Memory B cell (primary cell): ENCODE results near the gene EMC8.
A peak's percentile ranks its signal among the peaks of the same experiment; 100 is the strongest.
"Not testable (repeated sequence)": the region's sequence is repeated elsewhere in the genome, so short reads cannot be mapped to it uniquely, and the experiment has no call there.

Experiments
- ATAC-seq: fragments of 150-1000 bp; cut with Tn5 transposase; 2 replicates; pipeline ENCODE4 v1.10.0; 2021; ENCODE audit warnings: low read depth, mild to moderate bottlenecking, moderate library complexity
- DNase-seq, 2 donors: peaks; one replicate each; pipeline ENCODE4 v3.0.0; 2022; ENCODE audit warnings: low spot score in 2 of 2
- H3K27ac Mint-ChIP-seq: one replicate; pipeline ENCODE4 v1.8.0; 2022; ENCODE audit warnings: mild to moderate bottlenecking, moderate library complexity, mixed read lengths
- H3K27me3 Mint-ChIP-seq: one replicate; pipeline ENCODE4 v1.8.0; 2022; ENCODE audit warnings: mixed read lengths
- H3K36me3 Mint-ChIP-seq: one replicate; pipeline ENCODE4 v1.8.0; 2022; ENCODE audit warnings: mild to moderate bottlenecking, mixed read lengths
- H3K4me1 Mint-ChIP-seq: one replicate; pipeline ENCODE4 v1.8.0; 2022; ENCODE audit warnings: mixed read lengths
- H3K4me3 Mint-ChIP-seq: one replicate; pipeline ENCODE4 v1.8.0; 2022; ENCODE audit warnings: mild to moderate bottlenecking, moderate library complexity, mixed read lengths
- H3K9me3 Mint-ChIP-seq: one replicate; pipeline ENCODE4 v1.8.0; 2022; ENCODE audit warnings: mixed read lengths

EMC8 gene

DNA sequence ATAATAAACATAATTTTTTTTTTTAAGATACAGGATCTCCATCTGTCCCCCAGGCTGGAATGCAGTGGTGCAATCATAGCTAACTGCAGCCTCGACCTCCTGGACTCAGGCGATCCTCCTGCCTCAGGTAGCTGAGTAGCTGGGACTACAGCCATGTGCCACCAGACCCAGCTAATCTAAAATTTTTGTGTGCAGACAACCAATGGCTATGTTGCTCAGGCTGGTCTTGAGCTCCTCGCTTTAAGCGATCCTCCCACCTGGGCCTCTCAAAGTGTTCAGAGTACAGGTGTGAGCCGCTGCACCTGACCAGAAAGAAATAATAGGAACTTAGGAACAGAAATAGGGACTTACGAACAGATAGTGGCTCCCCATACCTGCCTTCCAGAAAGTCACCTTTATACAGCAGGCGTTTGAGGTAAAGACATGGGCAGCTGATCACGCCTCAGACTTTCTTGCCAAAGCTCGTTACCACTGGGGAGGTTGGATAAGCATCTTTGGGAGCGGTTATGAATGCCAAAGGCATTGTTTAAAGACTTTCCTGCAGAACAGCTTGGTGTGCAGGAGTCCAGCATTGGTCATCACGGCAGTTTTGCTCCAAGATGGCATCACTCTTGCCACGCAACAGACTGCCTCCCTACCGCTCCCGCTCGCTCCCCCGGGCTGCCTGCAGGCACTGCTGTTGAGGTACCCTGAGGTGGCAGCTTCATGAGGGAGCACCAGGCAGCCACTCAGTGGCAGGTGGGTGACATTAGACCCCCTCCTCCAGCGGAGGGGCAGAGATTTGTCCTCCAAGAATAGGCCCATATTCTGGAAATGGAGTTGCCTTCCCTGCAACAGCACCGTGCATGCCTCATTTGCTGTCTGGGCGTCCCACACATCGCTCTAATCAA lies 13.7 kb upstream of the EMC8 start:
- ATAC-seq, result no peak
- Mint-ChIP-seq H3K27ac (no peak overlapping the region), H3K4me1 (no peaks in the 10 kb centered on the region), H3K4me3 (no peak overlapping the region), H3K27me3 (peaks cover 20% of the 10 kb centered on the region), H3K9me3 (no peaks in the 10 kb centered on the region), H3K36me3 (no peaks in the 10 kb centered on the region)
- no peak for DNase-seq

DNA sequence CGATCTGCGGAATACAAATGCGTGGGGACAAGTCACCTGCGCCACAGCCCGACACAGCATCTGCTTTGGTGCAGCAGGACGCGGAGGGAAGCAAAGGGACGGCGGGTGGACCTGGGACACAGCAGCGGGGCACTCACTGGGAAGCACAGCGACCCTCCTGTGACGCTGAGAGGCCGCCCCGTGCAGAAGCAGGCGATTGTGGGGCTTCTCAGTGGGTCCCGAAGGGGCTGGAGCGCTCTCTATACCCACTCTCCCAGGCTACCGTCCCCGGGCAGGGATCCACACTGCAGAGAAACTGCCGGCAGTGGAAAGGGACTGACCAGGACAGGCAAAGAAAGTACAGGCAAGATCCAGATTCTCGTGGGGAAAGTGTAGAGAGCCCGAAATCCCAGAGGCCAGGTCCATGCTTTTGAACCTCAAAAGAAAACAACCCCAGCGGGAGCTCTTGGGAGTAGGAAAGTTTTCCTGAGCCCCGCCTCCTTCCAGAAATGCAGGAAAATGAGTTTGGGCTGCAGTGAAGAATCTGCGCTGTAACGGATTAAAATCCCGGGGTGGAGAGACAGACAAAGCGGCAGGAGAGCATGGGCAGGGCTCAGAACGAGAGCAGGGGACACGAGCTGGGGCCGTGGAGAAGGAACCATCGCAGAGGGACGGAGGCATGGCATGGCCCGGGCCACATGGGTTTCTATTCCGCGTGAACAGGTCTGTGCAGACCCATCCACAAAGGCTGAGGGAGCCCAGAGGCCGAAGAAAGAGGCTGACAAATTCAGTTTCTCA lies 12.9 kb upstream of the EMC8 start:
- no peak for ATAC-seq
- no peaks in the 10 kb centered on the region for H3K4me1 Mint-ChIP-seq
- no peaks in the 10 kb centered on the region for H3K36me3 Mint-ChIP-seq

DNA sequence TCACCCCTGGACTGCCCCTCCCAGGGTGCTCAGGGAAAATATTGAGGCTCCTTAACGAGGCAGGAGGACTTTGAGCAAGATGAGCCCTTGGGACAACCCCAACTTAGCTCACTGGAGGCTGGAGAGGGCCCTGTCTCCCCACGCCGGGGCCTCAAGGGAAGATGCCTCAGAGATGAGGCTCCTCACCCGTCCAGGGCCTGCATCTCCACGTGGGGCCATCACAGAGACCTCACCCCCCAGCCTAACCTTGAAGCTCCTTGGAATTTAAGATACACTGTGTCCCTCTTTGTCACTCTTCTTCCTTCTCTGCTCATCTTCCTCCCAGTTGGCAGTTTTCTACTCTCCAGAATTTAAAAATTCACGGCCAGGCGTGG lies 11.4 kb upstream of the EMC8 start:
- H3K9me3 Mint-ChIP-seq, result no peaks in the 10 kb centered on the region

More for the DNA sequence above, 12.9 kb upstream of the EMC8 start:
- no peak for DNase-seq
- no peaks in the 10 kb centered on the region for H3K9me3 Mint-ChIP-seq
- no peak overlapping the region for H3K27ac Mint-ChIP-seq
- H3K27me3 Mint-ChIP-seq, result peaks cover 20% of the 10 kb centered on the region
- H3K4me3 Mint-ChIP-seq, result no peak overlapping the region

DNA sequence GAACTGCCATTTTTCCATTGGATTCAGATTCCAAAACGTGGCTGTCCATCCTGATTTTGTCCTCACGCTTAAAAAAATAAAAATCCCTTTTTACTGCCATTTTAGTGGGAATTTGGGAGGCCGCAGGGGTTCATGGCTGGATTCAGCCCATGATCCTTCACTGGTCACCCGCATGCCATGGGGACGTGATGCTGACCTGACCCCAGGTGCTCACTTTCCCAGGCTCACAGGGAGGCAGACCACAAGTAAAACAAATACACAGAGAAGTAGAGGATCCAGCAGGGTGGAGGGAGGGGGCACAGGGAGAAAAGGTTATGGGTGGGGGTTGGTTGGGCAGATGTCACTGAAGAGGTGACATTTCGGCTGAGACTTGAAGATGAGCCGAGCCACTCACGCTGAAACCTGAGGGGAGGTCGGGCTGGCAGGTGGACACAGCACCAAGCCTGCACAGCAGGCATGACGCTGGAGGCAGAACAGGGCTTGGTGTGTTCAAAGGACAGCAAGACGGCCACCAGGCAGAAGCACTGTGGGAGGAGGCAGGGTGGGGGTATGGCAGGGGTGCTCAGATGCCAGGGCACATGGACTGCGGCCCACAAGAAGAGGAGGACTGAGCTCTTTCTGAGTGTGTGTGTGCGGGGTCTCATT lies 10.9 kb upstream of the EMC8 start:
- no peak for ATAC-seq
- Mint-ChIP-seq H3K27me3 (peaks cover 20% of the 10 kb centered on the region), H3K9me3 (no peaks in the 10 kb centered on the region), H3K36me3 (peaks cover 10% of the 10 kb centered on the region), H3K27ac (no peak overlapping the region), H3K4me1 (no peaks in the 10 kb centered on the region), H3K4me3 (no peak overlapping the region)
- DNase-seq, result no peak

More for the DNA sequence above, 11.4 kb upstream of the EMC8 start:
- H3K36me3 Mint-ChIP-seq, result peaks cover 5% of the 10 kb centered on the region
- peaks cover 20% of the 10 kb centered on the region for H3K27me3 Mint-ChIP-seq
- H3K4me3 Mint-ChIP-seq, result no peak overlapping the region
- DNase-seq, result no peak
- no peak for ATAC-seq
- no peaks in the 10 kb centered on the region for H3K4me1 Mint-ChIP-seq
- no peak overlapping the region for H3K27ac Mint-ChIP-seq

DNA sequence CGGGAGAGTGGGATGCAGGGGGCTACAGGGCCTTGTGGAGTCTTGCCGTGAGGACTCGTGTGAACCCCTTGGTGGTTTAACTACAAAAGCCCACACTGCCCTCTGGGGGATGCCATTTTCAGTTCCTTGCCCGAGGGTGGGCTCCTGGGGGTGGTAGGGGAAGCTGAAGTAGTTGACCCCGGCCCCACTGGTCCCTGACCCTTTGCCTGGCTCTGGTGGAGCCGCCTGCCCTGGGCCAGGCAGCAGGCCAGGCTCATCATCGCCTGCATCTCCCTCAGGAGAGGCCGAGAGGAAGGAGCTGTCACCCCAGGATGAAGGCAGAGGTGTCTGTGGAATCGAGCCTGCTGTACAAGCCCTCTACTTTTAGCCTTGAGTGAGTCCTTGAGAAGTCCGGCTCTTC lies 10.3 kb upstream of the EMC8 start:
- no peak overlapping the region for H3K27ac Mint-ChIP-seq
- DNase-seq (no peak), ATAC-seq (no peak)
- no peaks in the 10 kb centered on the region for H3K9me3 Mint-ChIP-seq
- H3K36me3 Mint-ChIP-seq, result peaks cover 15% of the 10 kb centered on the region
- H3K4me1 Mint-ChIP-seq, result no peaks in the 10 kb centered on the region
- no peak overlapping the region for H3K4me3 Mint-ChIP-seq
- H3K27me3 Mint-ChIP-seq, result peaks cover 14% of the 10 kb centered on the region

DNA sequence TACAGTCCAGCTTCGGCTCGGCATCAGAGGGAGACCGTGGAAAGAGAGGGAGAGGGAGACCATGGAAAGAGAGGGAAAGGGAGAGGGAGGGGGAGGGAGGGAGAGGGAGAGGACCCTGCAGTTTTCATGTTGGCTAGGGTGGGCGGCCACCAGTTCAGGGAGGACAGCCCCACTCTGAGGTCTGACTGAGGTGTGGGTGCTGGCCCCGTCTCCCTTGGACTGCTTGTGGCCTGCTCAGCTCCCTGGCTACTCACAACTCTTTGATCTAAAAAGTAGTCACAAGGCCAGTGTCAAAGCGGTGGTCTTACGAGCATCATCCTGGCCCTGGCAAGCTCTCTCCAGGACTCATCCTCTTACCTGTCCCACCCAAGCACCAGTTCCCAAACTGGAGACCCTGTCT lies 9.6 kb upstream of the EMC8 start:
- peaks cover 17% of the 10 kb centered on the region for H3K36me3 Mint-ChIP-seq
- DNase-seq, result no peak
- H3K27me3 Mint-ChIP-seq, result peaks cover 11% of the 10 kb centered on the region
- H3K4me3 Mint-ChIP-seq, result no peak overlapping the region
- no peak overlapping the region for H3K27ac Mint-ChIP-seq
- ATAC-seq, result no peak
- H3K9me3 Mint-ChIP-seq, result no peaks in the 10 kb centered on the region
- no peaks in the 10 kb centered on the region for H3K4me1 Mint-ChIP-seq

DNA sequence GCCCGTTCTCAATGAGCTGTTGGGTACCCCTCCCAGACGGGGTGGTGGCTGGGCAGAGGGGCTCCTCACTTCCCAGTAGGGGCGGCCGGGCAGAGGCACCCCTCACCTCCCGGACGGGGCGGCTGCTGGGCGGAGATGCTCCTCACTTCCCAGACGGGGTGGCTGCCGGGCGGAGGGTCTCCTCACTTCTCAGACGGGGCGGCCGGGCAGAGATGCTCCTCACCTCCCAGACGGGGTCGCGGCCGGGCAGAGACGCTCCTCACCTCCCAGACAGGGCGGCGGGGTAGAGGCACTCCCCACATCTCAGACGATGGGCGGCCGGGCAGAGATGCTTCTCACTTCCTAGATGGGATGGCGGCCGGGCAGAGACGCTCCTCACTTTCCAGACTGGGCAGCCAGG lies 8.8 kb upstream of the EMC8 start:
- DNase-seq, H3K9me3 Mint-ChIP-seq, H3K27ac Mint-ChIP-seq, H3K4me1 Mint-ChIP-seq, ATAC-seq, H3K4me3 Mint-ChIP-seq, H3K27me3 Mint-ChIP-seq: not testable (repeated sequence)
- peaks cover 25% of the 10 kb centered on the region for H3K36me3 Mint-ChIP-seq

DNA sequence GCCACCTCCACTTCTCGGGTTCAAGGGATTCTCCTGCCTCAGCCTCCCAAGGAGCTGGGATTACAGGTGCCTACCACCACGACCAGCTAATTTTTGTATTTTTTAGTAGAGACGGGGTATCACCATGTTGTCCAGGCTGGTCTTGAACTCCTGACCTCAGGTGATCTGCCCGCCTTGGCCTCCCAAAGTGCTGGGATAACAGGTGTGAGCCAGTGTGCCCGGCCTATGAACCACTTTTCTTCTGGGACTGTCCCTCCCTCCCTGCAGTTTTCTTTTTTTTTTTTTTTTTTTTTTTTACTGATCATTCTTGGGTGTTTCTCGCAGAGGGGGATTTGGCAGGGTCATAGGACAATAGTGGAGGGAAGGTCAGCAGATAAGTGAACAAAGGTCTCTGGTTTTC lies 8.0 kb upstream of the EMC8 start:
- not testable (repeated sequence) for H3K4me1 Mint-ChIP-seq, H3K27ac Mint-ChIP-seq, H3K9me3 Mint-ChIP-seq, H3K27me3 Mint-ChIP-seq, H3K4me3 Mint-ChIP-seq, DNase-seq, ATAC-seq
- peaks cover 28% of the 10 kb centered on the region for H3K36me3 Mint-ChIP-seq

DNA sequence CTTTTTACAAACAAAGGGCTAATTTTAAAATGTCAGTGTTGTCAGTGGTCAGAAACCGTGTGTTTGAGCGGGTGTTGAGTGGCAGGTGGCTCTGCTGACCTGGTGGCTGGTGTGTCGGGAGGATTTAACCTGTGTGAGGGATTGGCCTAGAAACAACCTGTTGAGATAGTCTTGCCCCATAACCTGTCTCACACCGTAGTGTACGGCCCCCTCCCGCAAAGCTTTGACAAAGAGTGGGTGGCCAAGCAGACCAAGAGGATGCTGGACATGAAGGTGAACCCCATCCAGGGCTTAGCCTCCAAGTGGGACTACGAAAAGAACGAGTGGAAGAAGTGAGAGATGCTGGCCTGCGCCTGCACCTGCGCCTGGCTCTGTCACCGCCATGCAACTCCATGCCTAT lies 7.2 kb upstream of the EMC8 start:
- Mint-ChIP-seq H3K9me3 (no peaks in the 10 kb centered on the region), H3K4me3 (no peak overlapping the region), H3K36me3 (peaks cover 35% of the 10 kb centered on the region), H3K27me3 (peaks cover 5% of the 10 kb centered on the region), H3K27ac (no peak overlapping the region), H3K4me1 (peaks cover 13% of the 10 kb centered on the region)
- ATAC-seq (no peak), DNase-seq (no peak)

DNA sequence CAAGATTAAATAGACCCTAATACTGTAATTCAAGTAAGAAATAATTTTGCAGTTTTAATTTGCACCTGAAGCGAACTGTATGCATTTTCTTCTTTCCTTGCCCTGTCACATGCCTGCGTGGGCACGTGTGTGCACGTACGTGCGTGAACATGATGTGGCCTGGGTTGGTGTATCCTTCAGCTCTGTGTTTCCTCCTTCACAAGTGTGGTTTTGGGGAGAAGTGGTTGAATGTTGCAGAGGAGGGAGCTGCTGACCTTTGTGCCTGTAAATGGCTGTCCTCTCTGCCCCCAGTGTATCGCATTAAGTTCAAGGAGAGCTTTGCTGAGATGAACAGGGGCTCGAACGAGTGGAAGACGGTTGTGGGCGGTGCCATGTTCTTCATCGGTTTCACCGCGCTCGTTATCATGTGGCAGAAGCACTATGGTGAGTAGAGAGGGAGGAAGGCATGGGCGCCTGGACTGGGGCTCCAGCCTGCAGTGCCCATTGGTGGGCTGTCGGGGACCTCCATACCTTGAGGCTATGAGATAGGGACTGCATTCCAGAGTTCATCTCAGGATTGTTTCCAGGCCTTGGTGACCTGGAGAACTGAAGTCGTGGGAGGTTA lies 6.2 kb upstream of the EMC8 start:
- no peak for DNase-seq
- Mint-ChIP-seq H3K4me3 (no peak overlapping the region), H3K27ac (no peak overlapping the region), H3K4me1 (peaks cover 17% of the 10 kb centered on the region), H3K27me3 (peaks cover 3% of the 10 kb centered on the region), H3K36me3 (peaks cover 38% of the 10 kb centered on the region), H3K9me3 (no peaks in the 10 kb centered on the region)
- ATAC-seq, result no peak

DNA sequence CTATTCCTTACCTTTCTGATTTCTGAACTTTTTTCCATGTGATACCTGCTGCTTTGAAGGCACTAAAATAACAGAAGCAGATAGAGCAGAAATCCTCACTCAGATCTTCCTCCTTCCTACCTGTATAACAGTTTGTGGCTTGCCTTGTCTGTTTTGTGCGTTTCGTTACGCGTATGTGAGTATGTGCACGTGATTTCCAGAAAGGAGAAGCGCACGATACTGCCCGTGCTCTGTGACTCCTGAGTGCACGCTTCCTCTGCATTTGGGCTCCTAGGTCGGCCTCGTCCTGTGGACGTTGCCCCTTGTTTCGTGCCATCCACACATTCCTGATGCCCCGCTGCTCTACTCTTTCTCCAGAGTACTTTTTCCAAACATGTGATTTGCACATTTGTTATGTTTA lies 4.2 kb upstream of the EMC8 start:
- Mint-ChIP-seq H3K4me1 (peaks cover 22% of the 10 kb centered on the region), H3K9me3 (no peaks in the 10 kb centered on the region), H3K36me3 (peaks cover 38% of the 10 kb centered on the region), H3K27ac (peak overlapping the region; percentile 68), H3K27me3 (no peaks in the 10 kb centered on the region), H3K4me3 (peak overlapping the region; percentile 47)
- DNase-seq (no peak), ATAC-seq (no peak)

DNA sequence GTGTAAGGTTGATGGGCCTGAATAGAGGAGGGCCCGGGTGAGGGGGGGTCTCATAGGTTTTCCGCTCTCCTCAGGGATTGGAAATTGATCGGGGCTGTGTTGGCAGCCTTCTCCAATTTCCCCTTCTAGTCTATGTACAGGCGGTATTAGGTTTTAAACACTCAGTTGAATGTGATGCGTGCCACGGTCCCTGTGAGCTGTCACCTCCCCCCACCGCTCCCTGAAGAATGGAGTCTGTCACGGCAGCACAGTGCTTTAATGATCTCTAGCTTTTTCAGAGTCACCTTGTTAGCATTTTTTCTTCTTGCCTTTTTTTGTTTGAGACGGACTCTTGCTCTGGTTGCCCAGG lies 951 bp upstream of the EMC8 start:
- Mint-ChIP-seq H3K36me3 (peaks cover 40% of the 10 kb centered on the region), H3K4me1 (peaks cover 30% of the 10 kb centered on the region), H3K27ac (peak overlapping the region; percentile 98), H3K4me3 (peak overlapping the region; percentile 82), H3K27me3 (no peaks in the 10 kb centered on the region), H3K9me3 (no peaks in the 10 kb centered on the region)
- peak; percentile 44 for ATAC-seq
- DNase-seq, result no peak

DNA sequence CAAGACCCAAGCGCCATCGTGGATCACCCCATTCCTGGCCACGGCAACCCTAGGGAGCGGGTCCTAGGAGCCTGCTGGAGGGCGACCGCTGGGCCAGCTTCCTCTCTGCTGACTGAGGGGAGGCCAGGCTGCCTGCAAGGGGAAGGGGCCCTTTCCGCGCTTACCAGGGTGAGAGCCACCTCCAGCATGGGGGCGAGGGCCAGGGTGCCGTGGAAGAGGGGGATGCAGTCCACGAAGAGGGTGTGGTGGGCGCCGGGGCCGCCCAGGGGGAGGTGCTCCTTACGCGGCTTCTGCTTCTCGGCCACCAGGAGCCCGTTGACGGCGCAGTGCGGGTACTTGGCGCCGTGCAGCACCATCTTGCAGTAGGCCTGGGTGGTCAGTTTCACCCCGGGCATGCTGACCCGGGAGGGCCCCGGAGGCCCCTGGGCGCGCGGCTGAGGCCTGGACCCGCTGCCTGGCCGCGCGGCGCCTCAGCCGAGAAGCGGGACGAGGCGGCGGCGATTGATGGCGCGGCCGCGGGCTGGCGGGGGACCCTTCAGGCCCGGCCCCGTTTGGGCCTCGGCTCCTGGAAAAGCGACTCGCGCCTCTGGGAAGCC lies 345 bp downstream of the EMC8 start:
- no peaks in the 10 kb centered on the region for H3K27me3 Mint-ChIP-seq
- DNase-seq (peak in 1 of 2 donors; percentile 14), ATAC-seq (peak; percentile 18)
- H3K27ac Mint-ChIP-seq, result peak overlapping the region; percentile 98
- H3K4me1 Mint-ChIP-seq, result peaks cover 33% of the 10 kb centered on the region
- peaks cover 38% of the 10 kb centered on the region for H3K36me3 Mint-ChIP-seq
- H3K9me3 Mint-ChIP-seq, result no peaks in the 10 kb centered on the region
- peak overlapping the region; percentile 95 for H3K4me3 Mint-ChIP-seq
